ENCODE results near the gene MAP3K20. TPM values are rescaled to one million over a fixed set of nuclear protein-coding genes. Genes with fewer than 3 reads are reported as not detected.

Gene MAP3K20
- total and polyA plus RNA-seq, 2 donors (not counting 3 experiments of a cell fraction or from before 2014, with no cell fraction given) = 7.8 to 31.5 TPM

- POLR2A ChIA-PET = no interaction called here
These were observed 119.5 kb downstream of the MAP3K20 start for GRCh38 chr2:173195100-173195499.

GRCh38 chr2:173196080-173196479 lies 120.4 kb downstream of the MAP3K20 start:
- H3K4me1 ChIP-seq (ENCODE audit: control insufficient read depth, extremely low read depth, insufficient read depth, low read length) = no peaks in the 10 kb centered on the region
- no TSS peak for BruUV-seq (replicated peaks)
- H3K9me3 ChIP-seq (replicated peaks; ENCODE audit: control insufficient read depth, insufficient read depth, low read length) = no peaks in the 10 kb centered on the region
- FAIRE-seq (no peak), DNase-seq (ENCODE audit: low read depth, low spot score) (no peak)
- dilution Hi-C loops (cut with MboI; ENCODE audit: extremely low pct_ligation_motif_present, low sequenced_read_pairs) (no loop called here), intact Hi-C loops (cut with micrococcal nuclease) (no loop called here)
- no peaks in the 10 kb centered on the region for H3K36me3 ChIP-seq (ENCODE audit: control insufficient read depth in 2 of 2, extremely low read depth in 1 of 2, insufficient read depth in 2 of 2, low read length in 2 of 2)
- TF ChIP-seq GATA2 (IDR thresholded peaks at IDR 0.05; ENCODE audit: insufficient read depth, insufficient read length, low read depth, low read length) = no peak
- no peak for TF ChIP-seq FOS (IDR thresholded peaks at IDR 0.05; ENCODE audit: borderline replicate concordance, insufficient read depth, low read length)
- TF ChIP-seq MYC (IDR thresholded peaks at IDR 0.05; ENCODE audit: low read depth, low read length) = no peak
- no peak for TF ChIP-seq POLR2A (IDR thresholded peaks at IDR 0.05; ENCODE audit: low read depth, low read length)
- no peak for TF ChIP-seq JUN (IDR thresholded peaks at IDR 0.05; ENCODE audit: borderline replicate concordance, insufficient read depth, insufficient read length, low read depth)
- no peak for TF ChIP-seq POLR2AphosphoS5 (IDR thresholded peaks at IDR 0.05; ENCODE audit: insufficient read depth, low read depth, low read length)
- TF ChIP-seq, protein P1, sequence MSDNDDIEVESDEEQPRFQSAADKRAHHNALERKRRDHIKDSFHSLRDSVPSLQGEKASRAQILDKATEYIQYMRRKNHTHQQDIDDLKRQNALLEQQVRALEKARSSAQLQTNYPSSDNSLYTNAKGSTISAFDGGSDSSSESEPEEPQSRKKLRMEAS (IDR thresholded peaks at IDR 0.05; ENCODE audit: insufficient read depth, insufficient read length) = no peak
- TF ChIP-seq CTCF (IDR thresholded peaks at IDR 0.05; ENCODE audit: extremely low read depth in 1 of 2, insufficient read depth in 1 of 2, low read depth in 1 of 2, low read length in 2 of 2) = no peak
- TF ChIP-seq EZH2 (IDR thresholded peaks at IDR 0.05; ENCODE audit: borderline replicate concordance, low read depth, low read length, severe bottlenecking) = no peak
- CTCF ChIA-PET = interaction anchor here (0.9 to 2.3 kb wide), 6 partner anchors 11 to 169 kb away, joined by 3 to 10 read pairs (median 3); no protein-coding TSS in a partner anchor
- no peaks in the 10 kb centered on the region for H3K79me2 ChIP-seq (ENCODE audit: control insufficient read depth, insufficient read depth, low read length)
- H3K4me3 ChIP-seq (replicated peaks in 1 of 3; ENCODE audit: insufficient read depth in 1 of 3, low read depth in 1 of 3, low read length in 3 of 3) = no peak overlapping the region
- no peak overlapping the region for H3K9ac ChIP-seq (replicated peaks; ENCODE audit: extremely low read depth, insufficient read depth, low read length)
- no peaks in the 10 kb centered on the region for H4K20me1 ChIP-seq (replicated peaks; ENCODE audit: control insufficient read depth, extremely low read depth, insufficient read depth, low read length)
- POLR2A ChIA-PET = no interaction called here
- no peak overlapping the region for H3K27ac ChIP-seq (ENCODE audit: insufficient read depth, low read depth, low read length)
- no peak overlapping the region for H2AFZ ChIP-seq (ENCODE audit: low read depth, low read length)
- no peaks in the 10 kb centered on the region for H3K9me1 ChIP-seq (replicated peaks; ENCODE audit: control insufficient read depth, extremely low read depth, insufficient read depth, low read length)
- no peak overlapping the region for H3K4me2 ChIP-seq (ENCODE audit: insufficient read depth, low read length)
- no peaks in the 10 kb centered on the region for H3K27me3 ChIP-seq (ENCODE audit: control insufficient read depth in 2 of 2, insufficient read depth in 2 of 2, low read length in 2 of 2)

More at GRCh38 chr2:173195100-173195499, 119.5 kb downstream of the MAP3K20 start:
- Histone ChIP-seq H3K9me3 (replicated peaks; ENCODE audit: control insufficient read depth, insufficient read depth, low read length) (no peaks in the 10 kb centered on the region), H3K27ac (ENCODE audit: insufficient read depth, low read depth, low read length) (no peak overlapping the region), H3K9ac (replicated peaks; ENCODE audit: extremely low read depth, insufficient read depth, low read length) (no peak overlapping the region), H3K9me1 (replicated peaks; ENCODE audit: control insufficient read depth, extremely low read depth, insufficient read depth, low read length) (no peaks in the 10 kb centered on the region), H3K79me2 (ENCODE audit: control insufficient read depth, insufficient read depth, low read length) (no peaks in the 10 kb centered on the region), H3K4me3 (replicated peaks in 1 of 3; ENCODE audit: insufficient read depth in 1 of 3, low read depth in 1 of 3, low read length in 3 of 3) (no peak overlapping the region), H3K4me1 (ENCODE audit: control insufficient read depth, extremely low read depth, insufficient read depth, low read length) (no peaks in the 10 kb centered on the region), H3K36me3 (ENCODE audit: control insufficient read depth in 2 of 2, extremely low read depth in 1 of 2, insufficient read depth in 2 of 2, low read length in 2 of 2) (no peaks in the 10 kb centered on the region), H2AFZ (ENCODE audit: low read depth, low read length) (no peak overlapping the region), H4K20me1 (replicated peaks; ENCODE audit: control insufficient read depth, extremely low read depth, insufficient read depth, low read length) (no peaks in the 10 kb centered on the region), H3K27me3 (ENCODE audit: control insufficient read depth in 2 of 2, insufficient read depth in 2 of 2, low read length in 2 of 2) (no peaks in the 10 kb centered on the region), H3K4me2 (ENCODE audit: insufficient read depth, low read length) (no peak overlapping the region)
- no peak for TF ChIP-seq GATA2 (IDR thresholded peaks at IDR 0.05; ENCODE audit: insufficient read depth, insufficient read length, low read depth, low read length)
- TF ChIP-seq CTCF (IDR thresholded peaks at IDR 0.05; ENCODE audit: extremely low read depth in 1 of 2, insufficient read depth in 1 of 2, low read depth in 1 of 2, low read length in 2 of 2) = no peak
- TF ChIP-seq JUN (IDR thresholded peaks at IDR 0.05; ENCODE audit: borderline replicate concordance, insufficient read depth, insufficient read length, low read depth) = no peak
- DNase-seq (ENCODE audit: low read depth, low spot score) = no peak
- no peak for FAIRE-seq
- dilution Hi-C loops (cut with MboI; ENCODE audit: extremely low pct_ligation_motif_present, low sequenced_read_pairs) (no loop called here), intact Hi-C loops (cut with micrococcal nuclease) (no loop called here)
- CTCF ChIA-PET = interaction anchor here (0.7 to 2.3 kb wide), 11 partner anchors 9 to 382 kb away, joined by 3 to 10 read pairs (median 3); no protein-coding TSS in a partner anchor
- no TSS peak for BruUV-seq (replicated peaks)
